GM23248 (cell line): Measurements from ENCODE around the gene NOS1.

Source experiments
- EZH2 ChIP-seq: fragments of 200-600 bp; sonication (generic); IDR thresholded peaks from 2 replicates; pipeline ENCODE4 v1.6.1; 2018; ENCODE audit warnings: antibody characterized with exemption, mild to moderate bottlenecking; ENCODE audit not compliant: insufficient read depth, poor library complexity, severe bottlenecking
- EZH2phosphoT487 ChIP-seq: fragments of 200-600 bp; sonication (generic); IDR thresholded peaks from 2 replicates; pipeline ENCODE4 v1.6.1; 2018; ENCODE audit warnings: antibody characterized with exemption, moderate library complexity, mild to moderate bottlenecking, low read depth; ENCODE audit not compliant: insufficient read depth

GRCh38 chr12:117262749-117263148 lies 98.7 kb downstream of the NOS1 start:
- TF ChIP-seq EZH2, result no peak
- TF ChIP-seq EZH2phosphoT487, result no peak
